Testis (tissue), 3 donors: ENCODE data around the gene SHB. TPM values are rescaled to one million over a fixed set of nuclear protein-coding genes. Genes with fewer than 3 reads are reported as not detected.

Source experiments
- DNase-seq: peaks from one replicate; pipeline ENCODE4 v3.0.0-alpha.2; 2019
- H3K27ac ChIP-seq, 2 donors: fragments of 200-600 bp; sonication (generic); one replicate each; pipeline ENCODE4 v1.5.1; 2019
- H3K27me3 ChIP-seq: fragments of 200-600 bp; sonication (generic); one replicate; pipeline ENCODE4 v1.5.1; 2019
- H3K36me3 ChIP-seq: fragments of 200-600 bp; sonication (generic); one replicate; pipeline ENCODE4 v1.5.1; 2017; ENCODE audit warnings: low read depth; ENCODE audit errors: missing control alignments
- H3K4me1 ChIP-seq: fragments of 200-600 bp; sonication (generic); one replicate; pipeline ENCODE4 v1.5.1; 2019
- H3K4me3 ChIP-seq, 2 donors: fragments of 200-600 bp; sonication (generic); one replicate each; pipeline ENCODE4 v1.5.1; 2017 to 2019
- H3K9me3 ChIP-seq: fragments of 200-600 bp; sonication (generic); one replicate; pipeline ENCODE4 v1.5.1; 2017
- CTCF ChIP-seq, 3 experiments: fragments of 450-650 bp in 2 of 3; fragments of 200-600 bp in 1 of 3; sonication (generic) in 1 of 3; IDR thresholded peaks; one replicate each; pipeline ENCODE4 v1.5.1; 2016 to 2019; ENCODE audit warnings: antibody characterized with exemption in 3 of 3, mild to moderate bottlenecking in 2 of 3, moderate library complexity in 1 of 3
- POLR2A ChIP-seq: fragments of 450-650 bp; IDR thresholded peaks from one replicate; pipeline ENCODE4 v1.6.1; 2017; ENCODE audit warnings: antibody characterized with exemption, mild to moderate bottlenecking, moderate library complexity
- WGBS, 2 donors: methylation state at CpG; one replicate each; pipeline ENCODE4 v1.1.5; 2018; 5-methylcytosine and 5-hydroxymethylcytosine counted together
- intact Hi-C: fragments of 100-400 bp; cut with DNase I; formaldehyde crosslinking; loops from one replicate; pipeline ENCODE4 v1.15.1; 2023; ENCODE audit warnings: low total_unique reads
- polyA plus RNA-seq: library from polyadenylated mRNA; stranded (reverse); fragments of 350-450 nt; fragmentation: Illumina TruSeq; extraction: RNeasy Lipid Tissue Mini Kit (QIAGEN cat#74804); gene quantifications from one replicate; pipeline ENCODE4 v1.2.3, GENCODE V29; 2014; ENCODE audit warnings: low read depth, low replicate concordance; ENCODE audit not compliant: insufficient read depth
- total RNA-seq, 2 donors: library from RNA; depleted of rRNA; stranded (reverse); fragments of >200 nt; gene quantifications; one replicate each; pipeline ENCODE4 v1.2.3, GENCODE V29; 2016

Gene SHB
- total and polyA plus RNA-seq, 3 donors from 2014 or later = 8.6 to 22.3 (median 21.2) TPM

GRCh38 chr9:38004809-38005560 is 64.0 kb downstream of the SHB start:
- Histone ChIP-seq H3K36me3 (no peaks in the 10 kb centered on the region), H3K4me1 (no peaks in the 10 kb centered on the region), H3K27ac (no peak overlapping the region), H3K9me3 (no peaks in the 10 kb centered on the region), H3K27me3 (no peaks in the 10 kb centered on the region), H3K4me3 (no peak overlapping the region)
- TF ChIP-seq CTCF (IDR thresholded peaks at IDR 0.05) = no peak
- TF ChIP-seq POLR2A = no peak
- intact Hi-C loops = loop anchor here (10.0 kb wide), 1 partner anchor 140 kb away; no protein-coding TSS in a partner anchor
- DNase-seq = no peak
- 91 to 93% methylated on average over 9 to 12 of the region's 12 CpGs for WGBS, 2 donors

DNA sequence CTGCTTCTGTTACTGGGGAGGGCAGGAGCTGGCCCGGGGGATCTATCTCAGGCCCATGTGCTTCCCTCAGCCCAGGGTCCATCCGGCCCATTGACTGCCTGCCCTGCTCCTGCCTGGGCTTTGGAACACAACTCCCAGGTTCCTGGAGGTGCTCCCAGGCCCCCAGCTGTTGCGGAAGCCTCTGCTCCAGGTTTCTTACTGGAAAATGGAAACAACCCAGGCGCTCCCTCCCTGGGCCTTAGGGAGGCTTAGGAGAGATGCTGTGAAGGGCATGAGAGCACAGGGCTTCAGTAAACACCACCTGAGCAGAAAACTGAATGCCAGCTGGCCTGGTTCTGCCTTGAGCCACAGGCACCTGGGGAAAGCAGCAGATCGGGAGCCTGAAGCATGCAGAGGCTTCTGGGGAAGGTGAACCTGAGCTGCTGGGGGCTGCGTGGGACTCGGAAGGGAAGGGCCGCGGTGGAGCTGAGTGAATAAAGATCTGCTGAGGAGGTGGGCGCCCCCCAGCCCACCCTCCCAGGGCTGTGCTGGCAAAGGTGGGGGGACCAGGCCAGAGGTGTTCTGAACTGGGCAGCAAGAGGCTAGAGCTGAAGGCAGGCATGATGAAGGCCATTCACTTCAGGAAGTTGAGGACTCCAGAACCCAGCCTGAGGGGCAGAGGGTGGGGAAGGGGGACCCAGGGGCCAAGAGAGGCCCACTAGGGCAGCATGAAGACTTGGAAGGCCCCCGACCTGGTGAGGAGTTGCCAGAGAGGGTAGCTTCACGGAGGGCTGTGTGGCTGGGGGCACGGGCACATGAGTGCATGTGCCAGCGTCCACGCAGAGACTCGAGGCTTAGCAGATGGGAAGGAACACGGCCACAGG is 64.8 kb downstream of the SHB start:
- H3K4me3 ChIP-seq = no peak overlapping the region
- H3K36me3 ChIP-seq = no peaks in the 10 kb centered on the region
- intact Hi-C loops = loop anchor here (10.0 kb wide), 1 partner anchor 141 kb away; no protein-coding TSS in a partner anchor
- H3K4me1 ChIP-seq = no peaks in the 10 kb centered on the region
- no peak for DNase-seq
- TF ChIP-seq POLR2A (no peak), CTCF (IDR thresholded peaks at IDR 0.05) (no peak)
- no peaks in the 10 kb centered on the region for H3K27me3 ChIP-seq
- H3K27ac ChIP-seq = no peak overlapping the region
- WGBS, 2 donors = 86 to 92% methylated on average over 16 to 17 of the region's 17 CpGs
- no peaks in the 10 kb centered on the region for H3K9me3 ChIP-seq

DNA sequence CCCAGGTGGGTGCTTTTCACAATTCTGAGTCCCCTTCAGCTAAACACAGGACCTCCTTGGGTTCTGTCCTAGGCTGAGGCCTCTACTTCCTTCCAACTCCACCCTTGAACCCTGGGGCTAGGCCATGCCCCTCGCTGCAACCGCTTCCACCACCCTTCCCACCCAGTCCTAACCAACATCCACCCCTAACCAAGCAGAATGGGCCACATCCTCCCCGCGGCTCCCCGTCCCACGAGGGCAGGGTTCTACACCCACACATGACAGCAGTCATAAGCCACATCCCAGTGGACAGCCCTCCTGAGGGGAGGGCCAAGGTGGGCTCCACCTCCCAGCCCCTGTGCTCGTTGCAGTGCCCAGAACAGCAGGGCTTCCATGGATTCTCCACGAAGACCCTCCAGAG is 65.8 kb downstream of the SHB start:
- Histone ChIP-seq H3K4me3 (no peak overlapping the region), H3K36me3 (no peaks in the 10 kb centered on the region), H3K27ac (no peak overlapping the region), H3K9me3 (no peaks in the 10 kb centered on the region), H3K27me3 (no peaks in the 10 kb centered on the region), H3K4me1 (no peaks in the 10 kb centered on the region)
- TF ChIP-seq POLR2A = no peak
- no peak for TF ChIP-seq CTCF (IDR thresholded peaks at IDR 0.05)
- intact Hi-C loops = loop anchor here (10.0 kb wide), 1 partner anchor 142 kb away; no protein-coding TSS in a partner anchor
- 83 to 87% methylated on average over 6 to 8 of the region's 8 CpGs for WGBS, 2 donors
- no peak for DNase-seq

- Histone ChIP-seq H3K4me3 (no peak overlapping the region), H3K27ac (no peak overlapping the region), H3K27me3 (no peaks in the 10 kb centered on the region), H3K9me3 (no peaks in the 10 kb centered on the region), H3K4me1 (no peaks in the 10 kb centered on the region), H3K36me3 (no peaks in the 10 kb centered on the region)
- TF ChIP-seq POLR2A (no peak), CTCF (IDR thresholded peaks at IDR 0.05) (no peak)
- intact Hi-C loops = loop anchor here (10.0 kb wide), 1 partner anchor 143 kb away; no protein-coding TSS in a partner anchor
- no peak for DNase-seq
- WGBS, 2 donors = 93 to 96% methylated on average over 5 to 7 of the region's 7 CpGs
Observed at GRCh38 chr9:38001430-38001829, 67.6 kb downstream of the SHB start.
